ENCODE measurements around the gene DCAF7. TPM values are rescaled to one million over a fixed set of nuclear protein-coding genes. Genes with fewer than 3 reads are reported as not detected.

The DCAF7 gene
- total RNA-seq, 3 donors from 2014 or later = 23.0 to 29.6 (median 27.2) TPM

DNA sequence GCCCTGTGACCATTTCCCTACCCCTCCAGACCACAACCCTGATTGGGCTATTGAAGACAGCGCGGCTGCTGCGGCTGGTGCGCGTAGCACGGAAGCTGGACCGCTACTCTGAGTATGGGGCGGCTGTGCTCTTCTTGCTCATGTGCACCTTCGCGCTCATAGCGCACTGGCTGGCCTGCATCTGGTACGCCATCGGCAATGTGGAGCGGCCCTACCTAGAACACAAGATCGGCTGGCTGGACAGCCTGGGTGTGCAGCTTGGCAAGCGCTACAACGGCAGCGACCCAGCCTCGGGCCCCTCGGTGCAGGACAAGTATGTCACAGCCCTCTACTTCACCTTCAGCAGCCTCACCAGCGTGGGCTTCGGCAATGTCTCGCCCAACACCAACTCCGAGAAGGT lies 14.6 kb upstream of the DCAF7 start:
- Histone ChIP-seq H3K27me3 (peaks cover 5 to 21% of the 10 kb centered on the region in 2 donors), H3K27ac (no peak overlapping the region), H3K9me3 (no peaks in the 10 kb centered on the region), H3K4me1 (peaks cover 7% of the 10 kb centered on the region in 2 donors), H3K36me3 (no peaks in the 10 kb centered on the region), H3K4me3 (no peak overlapping the region)
- TF ChIP-seq POLR2AphosphoS5 (IDR thresholded peaks at IDR 0.05) (no peak), CTCF (IDR thresholded peaks at IDR 0.05) (no peak), POLR2A (IDR thresholded peaks at IDR 0.05) (no peak)
- no peak for DNase-seq (ENCODE audit: low spot score in 2 of 2)
- intact Hi-C loops (cut with DNase I; ENCODE audit: low total_unique reads) = no loop called here

- intact Hi-C loops (cut with DNase I; ENCODE audit: low total_unique reads) = no loop called here
- H3K9me3 ChIP-seq = no peaks in the 10 kb centered on the region
- no peaks in the 10 kb centered on the region for H3K36me3 ChIP-seq
- H3K4me3 ChIP-seq = no peak overlapping the region
- TF ChIP-seq POLR2A (IDR thresholded peaks at IDR 0.05) (no peak), POLR2AphosphoS5 (IDR thresholded peaks at IDR 0.05) (no peak), CTCF (IDR thresholded peaks at IDR 0.05) (no peak)
- DNase-seq (ENCODE audit: low spot score in 2 of 2) = no peak
- peaks cover 7% of the 10 kb centered on the region in 2 donors for H3K4me1 ChIP-seq
- H3K27ac ChIP-seq = no peak overlapping the region
- H3K27me3 ChIP-seq = peaks cover 5 to 23% of the 10 kb centered on the region in 2 donors
These were observed 13.3 kb upstream of the DCAF7 start for GRCh38 chr17:63537001-63537400.

DNA sequence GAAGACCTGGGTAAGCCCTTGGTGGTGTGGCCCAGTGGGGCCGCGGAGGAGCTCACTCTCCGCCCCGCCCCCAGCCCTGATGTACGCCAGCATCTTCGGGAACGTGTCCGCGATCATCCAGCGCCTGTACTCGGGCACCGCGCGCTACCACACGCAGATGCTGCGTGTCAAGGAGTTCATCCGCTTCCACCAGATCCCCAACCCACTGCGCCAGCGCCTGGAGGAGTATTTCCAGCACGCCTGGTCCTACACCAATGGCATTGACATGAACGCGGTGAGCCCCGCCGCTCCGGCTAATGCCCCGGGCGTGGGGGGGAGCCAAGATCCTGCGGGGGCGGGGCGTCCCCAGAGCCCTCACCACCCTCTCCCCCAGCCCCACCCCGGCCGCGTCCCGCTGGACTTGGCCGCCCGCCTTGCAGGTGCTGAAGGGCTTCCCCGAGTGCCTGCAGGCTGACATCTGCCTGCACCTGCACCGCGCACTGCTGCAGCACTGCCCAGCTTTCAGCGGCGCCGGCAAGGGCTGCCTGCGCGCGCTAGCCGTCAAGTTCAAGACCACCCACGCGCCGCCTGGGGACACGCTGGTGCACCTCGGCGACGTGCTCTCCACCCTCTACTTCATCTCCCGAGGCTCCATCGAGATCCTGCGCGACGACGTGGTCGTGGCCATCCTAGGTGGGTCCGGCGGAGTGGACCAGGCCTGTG lies 12.1 kb upstream of the DCAF7 start:
- Histone ChIP-seq H3K4me3 (peak overlapping the region in 2 of 3 donors; percentile 22 to 62), H3K27me3 (peaks cover 5 to 23% of the 10 kb centered on the region in 2 donors), H3K9me3 (no peaks in the 10 kb centered on the region), H3K4me1 (peaks cover 7% of the 10 kb centered on the region in 2 donors), H3K27ac (no peak overlapping the region), H3K36me3 (no peaks in the 10 kb centered on the region)
- DNase-seq (ENCODE audit: low spot score in 2 of 2) = peak in 1 of 2 donors; percentile 47
- intact Hi-C loops (cut with DNase I; ENCODE audit: low total_unique reads) = no loop called here
- TF ChIP-seq POLR2A (IDR thresholded peaks at IDR 0.05) = no peak
- TF ChIP-seq POLR2AphosphoS5 (IDR thresholded peaks at IDR 0.05) = no peak
- TF ChIP-seq CTCF (IDR thresholded peaks at IDR 0.05) = no peak

DNA sequence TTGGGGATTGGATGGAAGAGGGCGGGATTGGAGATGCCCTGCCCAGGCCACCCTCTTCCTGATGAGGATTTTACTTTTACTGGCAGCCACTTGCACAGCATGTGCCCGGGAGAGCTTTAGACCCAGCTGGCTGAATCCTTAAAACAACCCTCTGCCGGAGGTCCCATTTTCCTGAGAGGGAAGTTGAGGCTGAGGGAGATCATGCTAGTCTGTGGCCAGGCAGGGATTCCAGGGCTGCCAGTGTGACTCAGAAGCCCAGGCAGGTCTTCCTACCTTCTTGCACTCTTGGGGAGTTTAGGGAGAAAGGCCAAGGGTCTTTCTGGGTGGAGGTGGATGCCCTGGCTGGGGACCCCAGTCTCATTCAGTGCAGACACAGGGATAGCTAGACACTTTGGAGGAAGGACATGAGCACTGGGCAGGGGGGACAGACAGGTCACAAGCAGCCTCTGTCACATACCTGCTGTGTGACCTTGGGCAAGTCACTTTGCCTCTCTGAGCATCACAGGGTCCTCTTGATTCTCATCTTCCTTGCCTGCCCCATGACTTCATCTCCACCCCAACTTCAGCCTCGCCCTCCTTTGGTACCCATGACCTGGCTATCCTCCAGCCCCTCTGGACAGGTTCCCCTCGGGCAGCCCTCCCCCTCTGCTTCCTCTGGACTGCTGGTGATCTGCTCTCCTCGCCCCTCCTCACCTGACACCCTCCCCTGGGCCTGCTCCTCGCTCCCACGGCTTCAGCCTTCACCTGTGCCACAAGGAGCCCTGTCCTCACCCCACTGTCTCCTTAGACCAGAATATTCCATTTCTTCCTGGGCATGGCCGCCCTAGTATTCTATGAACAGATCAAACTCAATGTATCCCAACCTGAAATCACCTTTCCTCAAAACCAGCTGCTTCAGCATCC lies 11.3 kb upstream of the DCAF7 start:
- Histone ChIP-seq H3K36me3 (no peaks in the 10 kb centered on the region), H3K4me1 (peaks cover 7% of the 10 kb centered on the region in 2 donors), H3K4me3 (peak overlapping the region in 2 of 3 donors; percentile 22 to 62), H3K27ac (no peak overlapping the region), H3K27me3 (peaks cover 5 to 23% of the 10 kb centered on the region in 2 donors), H3K9me3 (no peaks in the 10 kb centered on the region)
- intact Hi-C loops (cut with DNase I; ENCODE audit: low total_unique reads) = no loop called here
- no peak for TF ChIP-seq CTCF (IDR thresholded peaks at IDR 0.05)
- no peak for TF ChIP-seq POLR2AphosphoS5 (IDR thresholded peaks at IDR 0.05)
- TF ChIP-seq POLR2A (IDR thresholded peaks at IDR 0.05) = no peak
- peak in 1 of 2 donors; percentile 33 for DNase-seq (ENCODE audit: low spot score in 2 of 2)

- DNase-seq (ENCODE audit: low spot score in 2 of 2) = no peak
- peaks cover 5 to 23% of the 10 kb centered on the region in 2 donors for H3K27me3 ChIP-seq
These were observed 9.7 kb upstream of the DCAF7 start for GRCh38 chr17:63540590-63540989.

More at GRCh38 chr17:63540590-63540989, 9.7 kb upstream of the DCAF7 start:
- H3K4me1 ChIP-seq = peaks cover 7% of the 10 kb centered on the region in 2 donors
- intact Hi-C loops (cut with DNase I; ENCODE audit: low total_unique reads) = no loop called here
- TF ChIP-seq POLR2A (IDR thresholded peaks at IDR 0.05) (no peak), CTCF (IDR thresholded peaks at IDR 0.05) (no peak), POLR2AphosphoS5 (IDR thresholded peaks at IDR 0.05) (no peak)
- H3K9me3 ChIP-seq = no peaks in the 10 kb centered on the region
- no peaks in the 10 kb centered on the region for H3K36me3 ChIP-seq
- H3K27ac ChIP-seq = no peak overlapping the region
- no peak overlapping the region for H3K4me3 ChIP-seq

Data from breast epithelium (tissue), 4 donors.